ENCODE measurements around the gene MED17. TPM values are rescaled to one million over a fixed set of nuclear protein-coding genes. Genes with fewer than 3 reads are reported as not detected.

MED17 gene
- total RNA-seq, 6 donors from 2014 or later: 13.1 to 33.5 (median 28.1) TPM

DNA sequence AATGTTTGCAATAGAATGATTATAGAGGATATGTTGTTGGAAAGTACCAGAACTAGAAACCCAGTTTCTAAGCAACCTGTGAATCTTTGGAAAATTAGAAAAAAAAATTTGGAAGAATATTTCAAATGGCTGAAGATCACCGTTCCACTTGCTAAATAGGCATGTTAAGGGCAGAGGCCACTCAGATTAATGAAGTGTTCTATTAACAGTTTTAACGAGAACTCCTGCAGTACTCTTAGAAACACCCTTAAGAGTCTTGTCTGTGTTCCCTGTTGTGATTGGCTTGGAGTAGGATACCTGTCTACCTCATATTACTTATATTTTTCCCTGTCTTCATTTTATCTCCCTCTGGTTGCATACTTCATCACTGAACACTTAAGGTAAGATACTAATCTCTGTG, 38.0 kb upstream of the MED17 start:
- Histone ChIP-seq H3K9me3 (no peaks in the 10 kb centered on the region), H3K36me3 (peaks cover 0 to 9% (median 4%) of the 10 kb centered on the region in 4 donors), H3K27me3 (no peaks in the 10 kb centered on the region), H3K4me3 (no peak overlapping the region), H3K27ac (no peak overlapping the region), H3K4me1 (peaks cover 11 to 28% (median 18%) of the 10 kb centered on the region in 4 donors)
- DNase-seq (no peak), ATAC-seq (ENCODE audit: low FRiP score in 2 of 2) (no peak)
- 53 to 59% methylated on average over 2 of the region's 2 CpGs for WGBS, 2 donors
- TF ChIP-seq POLR2A (IDR thresholded peaks at IDR 0.05) (no peak), POLR2AphosphoS5 (IDR thresholded peaks at IDR 0.05) (no peak), EP300 (IDR thresholded peaks at IDR 0.05) (no peak)
- TF ChIP-seq, protein P1, sequence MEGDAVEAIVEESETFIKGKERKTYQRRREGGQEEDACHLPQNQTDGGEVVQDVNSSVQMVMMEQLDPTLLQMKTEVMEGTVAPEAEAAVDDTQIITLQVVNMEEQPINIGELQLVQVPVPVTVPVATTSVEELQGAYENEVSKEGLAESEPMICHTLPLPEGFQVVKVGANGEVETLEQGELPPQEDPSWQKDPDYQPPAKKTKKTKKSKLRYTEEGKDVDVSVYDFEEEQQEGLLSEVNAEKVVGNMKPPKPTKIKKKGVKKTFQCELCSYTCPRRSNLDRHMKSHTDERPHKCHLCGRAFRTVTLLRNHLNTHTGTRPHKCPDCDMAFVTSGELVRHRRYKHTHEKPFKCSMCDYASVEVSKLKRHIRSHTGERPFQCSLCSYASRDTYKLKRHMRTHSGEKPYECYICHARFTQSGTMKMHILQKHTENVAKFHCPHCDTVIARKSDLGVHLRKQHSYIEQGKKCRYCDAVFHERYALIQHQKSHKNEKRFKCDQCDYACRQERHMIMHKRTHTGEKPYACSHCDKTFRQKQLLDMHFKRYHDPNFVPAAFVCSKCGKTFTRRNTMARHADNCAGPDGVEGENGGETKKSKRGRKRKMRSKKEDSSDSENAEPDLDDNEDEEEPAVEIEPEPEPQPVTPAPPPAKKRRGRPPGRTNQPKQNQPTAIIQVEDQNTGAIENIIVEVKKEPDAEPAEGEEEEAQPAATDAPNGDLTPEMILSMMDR (IDR thresholded peaks at IDR 0.05): no peak

DNA sequence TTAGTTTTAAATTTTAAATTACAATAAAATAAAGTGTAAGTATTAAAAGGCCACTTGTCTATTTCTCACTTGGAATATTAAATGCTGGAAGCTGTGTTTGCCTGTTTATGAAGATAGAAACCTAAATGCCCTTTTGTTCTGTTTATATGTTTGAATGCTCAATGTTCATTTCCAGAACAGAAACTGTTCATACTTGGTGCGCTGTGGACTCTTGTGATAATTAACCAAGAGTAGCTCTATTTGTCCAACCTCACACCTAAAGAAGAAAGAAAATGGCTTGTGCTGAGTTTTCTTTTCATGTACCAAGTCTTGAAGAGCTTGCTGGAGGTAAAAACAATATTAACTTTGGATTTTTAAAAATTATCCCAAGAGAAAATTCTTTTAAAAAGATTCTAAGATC, 37.0 kb upstream of the MED17 start:
- TF ChIP-seq EP300 (IDR thresholded peaks at IDR 0.05) (no peak), POLR2A (IDR thresholded peaks at IDR 0.05) (no peak), POLR2AphosphoS5 (IDR thresholded peaks at IDR 0.05) (no peak)
- TF ChIP-seq, protein P1 (IDR thresholded peaks at IDR 0.05): no peak
- Histone ChIP-seq H3K27ac (no peak overlapping the region), H3K4me1 (peaks cover 9 to 28% (median 17%) of the 10 kb centered on the region in 4 donors), H3K9me3 (no peaks in the 10 kb centered on the region), H3K36me3 (peaks cover 0 to 9% (median 4%) of the 10 kb centered on the region in 4 donors), H3K27me3 (no peaks in the 10 kb centered on the region), H3K4me3 (no peak overlapping the region)
- WGBS, 2 donors: 68 to 83% methylated on average over 1 of the region's 1 CpG
- ATAC-seq (ENCODE audit: low FRiP score in 2 of 2) (no peak), DNase-seq (no peak)

DNA sequence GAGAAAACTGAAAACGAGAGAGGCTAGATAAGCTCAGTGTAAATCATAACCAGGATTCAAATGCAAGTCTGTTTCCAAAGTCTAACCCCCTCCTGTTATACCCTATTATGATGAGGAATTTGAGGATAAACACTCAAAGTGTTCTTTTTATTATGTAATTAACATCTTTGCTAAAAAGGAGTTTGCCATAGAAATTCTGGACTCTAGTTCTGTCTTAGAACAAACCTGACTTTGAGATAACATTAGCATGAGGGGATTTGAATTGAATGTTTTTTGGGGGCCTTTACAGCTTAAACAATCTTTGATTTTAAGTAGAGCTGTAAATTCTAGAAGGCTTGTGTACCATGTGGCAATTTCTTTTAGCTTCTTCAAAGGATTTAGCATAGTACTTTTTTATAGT, 33.1 kb upstream of the MED17 start:
- no peaks in the 10 kb centered on the region for H3K4me1 ChIP-seq
- H3K4me3 ChIP-seq: no peak overlapping the region
- H3K9me3 ChIP-seq: no peaks in the 10 kb centered on the region
- DNase-seq (no peak), ATAC-seq (ENCODE audit: low FRiP score in 2 of 2) (no peak)
- H3K36me3 ChIP-seq: peaks cover 15 to 35% (median 17%) of the 10 kb centered on the region in 4 donors
- 62 to 77% methylated on average over 1 of the region's 1 CpG for WGBS, 2 donors
- no peaks in the 10 kb centered on the region for H3K27me3 ChIP-seq
- no peak for TF ChIP-seq EP300 (IDR thresholded peaks at IDR 0.05)
- TF ChIP-seq POLR2A (IDR thresholded peaks at IDR 0.05): no peak
- TF ChIP-seq, protein P1 (IDR thresholded peaks at IDR 0.05): no peak
- no peak for TF ChIP-seq POLR2AphosphoS5 (IDR thresholded peaks at IDR 0.05)
- no peak overlapping the region for H3K27ac ChIP-seq

DNA sequence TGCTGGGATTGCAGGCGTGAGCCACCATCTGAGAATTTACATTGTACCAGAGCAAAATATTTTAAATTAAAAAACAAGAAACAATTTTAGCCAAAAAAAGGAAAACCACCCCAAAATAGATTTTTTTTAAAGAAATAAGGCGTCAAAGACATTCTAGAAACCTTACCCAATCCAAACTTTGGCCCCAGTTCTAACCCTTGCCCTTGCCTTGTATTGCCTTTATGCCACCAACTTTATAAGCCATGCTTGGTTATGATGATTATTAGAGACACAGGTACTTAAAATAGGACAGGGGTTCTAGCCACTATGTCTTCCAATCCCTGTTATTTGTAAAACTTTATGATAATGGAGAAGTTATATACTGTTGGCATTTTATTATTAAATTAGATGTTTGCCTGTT, 30.8 kb upstream of the MED17 start:
- Histone ChIP-seq H3K27ac (no peak overlapping the region), H3K27me3 (no peaks in the 10 kb centered on the region), H3K4me1 (no peaks in the 10 kb centered on the region), H3K4me3 (no peak overlapping the region), H3K9me3 (no peaks in the 10 kb centered on the region), H3K36me3 (peaks cover 25 to 54% (median 29%) of the 10 kb centered on the region in 4 donors)
- WGBS, 2 donors: 96% methylated on average over 2 of the region's 2 CpGs
- ATAC-seq (ENCODE audit: low FRiP score in 2 of 2) (no peak), DNase-seq (no peak)
- TF ChIP-seq, protein P1 (IDR thresholded peaks at IDR 0.05): no peak
- no peak for TF ChIP-seq POLR2A (IDR thresholded peaks at IDR 0.05)
- TF ChIP-seq POLR2AphosphoS5 (IDR thresholded peaks at IDR 0.05): no peak
- no peak for TF ChIP-seq EP300 (IDR thresholded peaks at IDR 0.05)

DNA sequence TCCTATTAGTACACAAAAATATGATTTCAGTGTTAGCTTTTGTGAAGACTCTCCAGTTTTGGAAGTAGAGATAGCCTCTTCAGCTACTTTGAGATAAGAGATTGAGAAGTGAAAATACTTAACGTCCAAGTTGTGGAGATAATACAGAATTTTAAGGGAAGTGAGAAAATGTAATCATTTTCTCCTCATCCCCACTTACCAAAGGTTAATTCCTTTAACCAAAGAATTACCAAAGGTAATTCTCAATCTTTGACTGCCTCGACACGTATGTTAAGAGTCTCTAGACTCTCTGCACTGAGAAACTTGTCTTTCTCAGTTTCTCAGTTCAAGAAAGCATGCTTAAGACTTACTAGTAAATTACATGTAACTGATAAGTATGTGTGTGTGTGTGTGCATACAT, 27.3 kb upstream of the MED17 start:
- TF ChIP-seq EP300 (IDR thresholded peaks at IDR 0.05) (no peak), POLR2A (IDR thresholded peaks at IDR 0.05) (no peak), POLR2AphosphoS5 (IDR thresholded peaks at IDR 0.05) (no peak)
- TF ChIP-seq, protein P1 (IDR thresholded peaks at IDR 0.05): no peak
- Histone ChIP-seq H3K9me3 (no peaks in the 10 kb centered on the region), H3K4me3 (no peak overlapping the region), H3K4me1 (no peaks in the 10 kb centered on the region), H3K36me3 (peaks cover 40 to 80% (median 50%) of the 10 kb centered on the region in 4 donors), H3K27me3 (no peaks in the 10 kb centered on the region), H3K27ac (no peak overlapping the region)
- ATAC-seq (ENCODE audit: low FRiP score in 2 of 2) (no peak), DNase-seq (no peak)
- WGBS, 2 donors: 79 to 81% methylated on average over 3 of the region's 3 CpGs

All from upper lobe of left lung (tissue), 6 donors.